HG03175 (cell line): ENCODE results near the gene STRIP2.
"Not testable (repeated sequence)": the region's sequence is repeated elsewhere in the genome, so short reads cannot be mapped to it uniquely, and the experiment has no call there.

Source experiments
- ATAC-seq: cut with Tn5 transposase; IDR thresholded peaks from one replicate; pipeline ENCODE4 v1.9.1; 2021; ENCODE audit warnings: mild to moderate bottlenecking, moderate library complexity; ENCODE audit not compliant: unreplicated experiment

Gene STRIP2

GRCh38 chr7:129421717-129422250 is 12.4 kb upstream of the STRIP2 start:
- ATAC-seq: no peak

DNA sequence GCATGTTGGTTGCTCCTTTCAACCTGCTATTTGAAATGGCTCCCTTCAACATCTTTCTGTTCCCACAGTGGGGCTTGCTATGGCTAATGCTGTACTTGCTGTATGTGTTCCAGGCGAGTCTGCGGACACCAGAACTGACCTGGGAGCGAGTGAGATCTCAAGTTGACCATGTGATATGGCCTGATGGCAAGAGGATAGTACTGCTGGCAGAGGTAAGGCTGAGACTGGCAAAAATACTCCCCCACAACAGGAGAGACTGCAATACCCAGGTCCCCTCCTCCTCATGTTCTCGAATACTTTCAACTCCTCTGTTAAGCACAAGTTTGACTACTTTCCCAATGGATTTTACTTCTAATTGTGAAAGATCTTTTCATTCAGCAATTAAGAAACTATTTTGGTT is 11.5 kb upstream of the STRIP2 start:
- ATAC-seq: no peak

GRCh38 chr7:129423700-129424410 is 10.4 kb upstream of the STRIP2 start:
- ATAC-seq: no peak

DNA sequence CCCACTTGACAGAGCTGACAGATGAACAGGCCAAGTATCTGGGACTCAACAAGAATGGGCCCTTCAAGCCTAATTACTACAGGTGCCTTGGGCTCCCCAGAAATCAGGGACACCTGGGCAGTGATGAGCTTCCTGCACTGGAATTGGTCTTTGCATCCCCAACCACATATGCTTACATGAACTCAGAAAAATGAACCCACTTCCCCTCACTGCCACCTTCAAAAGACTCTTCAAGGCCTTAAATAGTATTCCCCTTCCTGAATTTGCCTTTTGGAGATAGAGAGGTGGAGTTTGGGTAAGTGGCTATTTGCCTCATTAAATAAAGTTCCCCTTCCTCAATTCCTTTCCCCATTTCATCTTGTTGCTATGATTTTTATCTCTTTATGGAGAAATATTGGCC is 7.8 kb upstream of the STRIP2 start:
- no peak for ATAC-seq

- ATAC-seq: no peak
Measured at GRCh38 chr7:129427526-129428045, 6.6 kb upstream of the STRIP2 start.

DNA sequence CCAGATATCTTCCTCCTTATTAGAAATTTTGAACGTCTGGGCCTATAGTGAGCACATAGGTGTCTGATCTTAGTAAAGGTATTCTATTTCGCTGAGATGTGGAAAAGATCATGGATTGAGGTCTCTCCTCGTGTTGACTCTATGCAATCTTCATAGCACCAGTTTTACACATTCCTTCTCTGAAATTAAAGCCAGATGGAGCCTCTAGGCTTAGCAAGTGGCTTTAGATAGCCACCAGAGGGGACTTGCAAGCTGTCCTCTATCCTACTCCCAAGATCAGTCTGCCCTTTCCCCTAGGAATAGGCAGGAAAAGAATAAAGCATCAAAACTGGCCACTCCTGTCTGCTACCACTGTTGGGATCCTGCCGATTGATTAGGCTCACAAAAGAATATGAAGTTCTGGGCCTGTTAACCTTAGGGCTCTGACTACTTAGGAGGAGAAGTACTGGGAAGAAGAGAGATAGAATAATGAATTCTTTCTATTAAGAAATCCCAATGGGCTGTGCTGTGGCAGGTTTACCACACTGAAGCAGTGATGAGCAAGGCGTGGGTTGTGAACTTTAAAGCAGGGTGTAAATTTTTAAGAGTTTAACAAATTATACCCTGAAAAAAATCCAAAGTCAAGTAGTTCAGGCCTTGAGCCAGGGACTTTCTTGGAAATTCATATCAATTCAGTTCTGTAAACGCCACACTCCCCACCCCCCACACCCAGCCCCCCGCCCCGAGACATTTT is 2.2 kb upstream of the STRIP2 start:
- ATAC-seq: no peak

- ATAC-seq: no peak
Measured at GRCh38 chr7:129434675-129435318, 565 bp downstream of the STRIP2 start.

DNA sequence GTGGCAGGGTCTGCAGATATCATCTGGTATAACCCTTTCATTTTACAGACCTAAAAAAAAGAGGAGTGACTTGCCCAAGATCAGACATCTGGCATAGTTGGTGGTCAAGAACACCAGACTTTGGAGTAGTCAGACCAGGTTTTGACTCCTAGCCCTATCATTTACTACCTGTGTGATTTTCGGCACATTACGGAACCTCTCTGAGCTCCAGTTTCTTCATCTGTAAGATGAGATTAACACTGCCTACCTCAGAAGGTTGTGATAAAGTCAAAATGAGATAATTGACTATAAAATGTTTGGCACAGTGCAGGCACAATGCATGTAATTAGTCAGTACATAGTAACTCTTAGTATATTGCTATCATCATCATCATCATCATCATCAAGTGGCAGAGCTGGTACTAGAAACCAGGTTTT is 1.2 kb downstream of the STRIP2 start:
- no peak for ATAC-seq

DNA sequence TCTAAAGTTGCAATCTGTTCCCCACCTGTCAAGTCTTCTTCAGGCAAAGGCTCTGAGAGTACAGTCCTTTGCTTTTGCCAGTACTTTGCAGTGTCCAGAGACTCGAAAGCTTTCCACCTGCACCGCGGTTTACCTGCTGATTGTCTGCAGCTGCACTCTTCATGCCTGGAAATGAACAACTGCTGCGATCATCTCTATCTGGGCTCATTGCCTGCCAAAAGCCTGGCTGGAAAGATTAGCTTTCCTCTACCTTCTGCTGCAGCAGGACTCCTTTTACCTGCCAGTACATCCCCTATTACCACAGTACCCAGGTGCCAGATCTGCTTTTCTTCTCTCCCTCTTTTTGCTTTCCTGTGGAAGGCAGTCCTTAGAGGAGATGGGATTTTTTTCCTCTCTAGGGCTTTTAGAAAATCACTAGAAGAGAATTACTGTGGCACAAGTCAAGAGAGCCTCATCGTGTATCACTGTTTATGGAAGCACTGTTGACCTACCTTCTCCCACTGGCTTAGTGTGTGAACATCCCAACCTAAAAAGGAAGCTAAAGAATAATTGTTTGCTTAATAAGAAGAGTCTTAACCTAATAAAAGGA is 2.2 kb downstream of the STRIP2 start:
- no peak for ATAC-seq

DNA sequence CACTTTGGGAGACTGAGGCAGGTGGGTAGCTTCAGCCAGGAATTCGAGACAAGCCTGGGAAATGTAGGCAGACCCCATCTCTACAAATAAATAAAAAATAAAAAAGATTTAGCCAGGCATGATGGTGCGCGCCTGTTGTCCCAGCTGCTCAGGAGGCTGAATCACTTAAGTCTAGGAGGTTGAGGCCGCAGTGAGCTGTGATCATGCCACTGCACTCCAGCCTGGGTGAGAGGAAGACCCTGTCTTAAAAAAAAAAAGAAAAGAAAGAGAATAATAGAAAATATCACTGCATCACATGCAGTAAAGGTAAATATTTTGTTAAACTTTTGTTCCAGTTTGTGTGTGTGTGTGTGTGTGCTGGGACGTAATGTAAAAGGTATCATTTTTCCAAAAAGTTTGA is 3.0 kb downstream of the STRIP2 start:
- no peak for ATAC-seq

DNA sequence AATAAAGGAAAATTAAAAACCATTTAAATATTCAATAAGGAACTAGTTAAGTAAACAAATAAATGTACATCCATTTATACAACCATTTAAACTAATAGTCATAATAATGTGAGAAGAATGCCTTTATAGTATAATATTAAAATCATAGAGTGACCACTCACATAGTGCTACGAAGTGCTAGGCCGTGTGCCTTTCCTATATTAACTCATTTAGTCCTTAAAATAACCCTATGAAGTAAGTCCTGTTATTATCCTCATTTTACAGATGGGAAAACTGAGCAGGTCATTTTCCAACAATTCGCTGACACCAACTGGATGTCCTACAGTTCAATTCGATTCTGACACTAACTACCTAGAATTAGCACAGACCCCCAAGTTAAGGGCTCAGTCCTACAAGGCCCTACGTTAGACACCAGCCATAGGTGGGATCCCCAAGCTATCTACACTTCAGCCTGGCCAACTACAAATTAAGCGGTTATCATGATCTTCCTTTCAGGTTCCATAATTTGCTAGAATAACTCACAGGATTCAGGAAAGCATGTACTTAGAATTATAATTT is 4.1 kb downstream of the STRIP2 start:
- no peak for ATAC-seq

GRCh38 chr7:129438839-129439651 is 4.8 kb downstream of the STRIP2 start:
- no peak for ATAC-seq

DNA sequence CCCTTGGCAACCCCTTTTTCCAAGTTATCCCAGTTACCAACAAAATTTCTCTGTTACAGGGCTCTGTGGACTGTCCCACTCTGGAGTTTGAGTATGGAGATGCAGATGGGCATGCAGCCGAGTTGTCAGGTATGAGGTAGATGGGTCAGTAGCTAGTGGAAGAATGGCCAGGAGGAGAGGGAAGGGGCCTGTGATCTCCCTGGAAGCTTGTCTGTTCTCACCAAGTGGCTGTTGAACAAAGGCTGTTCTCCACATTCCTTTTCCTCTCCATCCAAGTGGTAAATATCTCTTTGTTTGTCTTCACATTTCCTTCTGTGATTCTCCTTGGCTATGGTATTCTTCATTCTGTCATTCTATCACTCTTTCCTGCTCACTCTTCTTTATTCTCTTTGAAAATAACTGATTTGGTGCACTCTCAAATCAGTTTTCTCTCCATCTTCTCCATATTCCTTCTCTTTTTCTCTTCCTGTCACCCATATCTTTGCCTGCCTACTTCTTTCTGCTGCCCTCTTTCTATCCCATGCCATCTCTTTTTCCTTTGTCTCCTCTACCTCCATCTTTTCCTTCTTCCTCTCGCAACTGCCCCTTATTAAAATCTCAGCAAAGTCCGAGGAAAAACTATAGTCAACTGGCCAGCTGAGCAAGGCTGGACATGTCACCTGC is 5.9 kb downstream of the STRIP2 start:
- no peak for ATAC-seq

GRCh38 chr7:129443612-129444011 is 9.4 kb downstream of the STRIP2 start:
- no peak for ATAC-seq

- ATAC-seq: not testable (repeated sequence)
Measured at GRCh38 chr7:129444776-129445175, 10.5 kb downstream of the STRIP2 start.

- ATAC-seq: not testable (repeated sequence)
Measured at GRCh38 chr7:129446925-129447324, 12.7 kb downstream of the STRIP2 start.

DNA sequence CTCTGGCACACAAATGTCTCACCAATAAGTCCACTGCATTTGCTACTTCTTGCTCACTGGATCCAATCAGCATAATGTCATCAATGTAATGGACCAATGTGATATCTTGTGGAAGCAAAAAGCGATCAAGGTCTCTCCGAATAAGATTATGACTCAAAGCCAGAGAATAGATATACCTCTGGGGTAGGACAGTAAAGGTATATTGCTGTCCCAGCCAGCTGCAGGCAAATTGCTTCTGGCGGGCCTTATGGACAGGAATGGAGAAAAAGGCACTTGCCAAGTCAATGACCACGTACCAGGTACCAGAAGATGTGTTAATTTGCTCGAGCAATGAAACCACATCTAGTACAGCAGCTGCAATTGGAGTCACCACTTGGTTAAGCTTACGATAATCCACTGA is 13.2 kb downstream of the STRIP2 start:
- not testable (repeated sequence) for ATAC-seq

DNA sequence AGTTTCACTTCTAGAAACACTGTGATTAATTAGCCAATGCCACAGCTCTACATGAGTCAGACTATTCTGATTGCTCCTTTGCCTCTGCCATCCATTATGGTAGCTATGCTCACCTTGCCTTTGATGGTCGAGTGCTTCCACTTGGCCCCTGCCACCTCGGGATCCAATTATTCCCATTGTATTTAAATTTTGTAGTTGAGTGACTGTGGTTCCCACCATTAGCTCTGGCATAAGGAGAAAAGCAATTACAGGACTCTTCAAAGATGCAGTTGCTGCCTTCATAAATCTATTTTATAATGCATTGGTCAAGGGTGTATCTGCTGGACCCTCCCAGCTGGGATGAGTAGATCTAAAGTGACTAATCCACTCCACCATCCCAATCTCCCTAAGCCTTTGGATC is 14.4 kb downstream of the STRIP2 start:
- ATAC-seq: not testable (repeated sequence)

DNA sequence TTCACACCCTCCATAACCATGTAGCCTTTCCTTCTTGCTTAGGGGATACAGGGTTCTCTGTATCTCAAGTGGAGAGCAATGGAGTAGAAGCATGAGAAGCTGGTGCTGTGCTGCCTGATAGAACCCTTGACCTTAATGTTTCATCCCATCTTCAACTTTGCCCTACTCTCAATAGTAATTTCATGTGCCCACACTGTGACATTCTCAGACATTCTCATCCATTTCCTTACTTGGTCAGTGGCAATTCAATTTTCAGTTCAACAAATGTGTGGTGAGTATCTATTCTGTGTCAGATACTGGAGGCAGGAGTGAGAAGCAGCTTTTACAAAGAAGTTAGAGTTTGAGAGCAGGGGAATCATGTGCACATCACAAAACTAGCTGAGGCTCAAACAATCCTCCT is 16.1 kb downstream of the STRIP2 start:
- ATAC-seq: no peak
